WTC11 (cell line): Measurements from ENCODE around the gene MAPKAPK3. TPM values are rescaled to one million over a fixed set of nuclear protein-coding genes. Genes with fewer than 3 reads are reported as not detected.

Experiments used
- ATAC-seq: fragments of 200-7000 bp; cut with Tn5 transposase; 2 replicates; pipeline ENCODE4 v1.10.0; 2021; ENCODE audit warnings: mild to moderate bottlenecking, moderate library complexity
- CTCF ChIA-PET: fragments of 300-600 bp; sonication (Branson Sonifier 250); formaldehyde crosslinking; loops from one replicate; lab custom pipeline; 2021; ENCODE audit warnings: antibody characterized with exemption; lab: Charles Lee
- POLR2A ChIA-PET: fragments of 350-600 bp; sonication (Branson Sonifier 250); formaldehyde crosslinking; loops from one replicate; lab custom pipeline; 2021; ENCODE audit warnings: antibody characterized with exemption; lab: Charles Lee
- DNase-seq: peaks from one replicate; pipeline ENCODE4 v3.0.0; 2021; ENCODE audit warnings: low spot score
- H3K27ac Mint-ChIP-seq: 2 replicates; pipeline ENCODE4 v1.8.0; 2021; ENCODE audit warnings: mixed read lengths
- H3K27me3 Mint-ChIP-seq: 2 replicates; pipeline ENCODE4 v1.8.0; 2021; ENCODE audit warnings: low read depth, mild to moderate bottlenecking, moderate library complexity, mixed read lengths
- H3K36me3 Mint-ChIP-seq: 2 replicates; pipeline ENCODE4 v1.8.0; 2021; ENCODE audit warnings: mixed read lengths
- H3K4me1 Mint-ChIP-seq: 2 replicates; pipeline ENCODE4 v1.8.0; 2022; ENCODE audit warnings: mixed read lengths
- H3K4me3 Mint-ChIP-seq: 2 replicates; pipeline ENCODE4 v1.8.0; 2021; ENCODE audit warnings: mild to moderate bottlenecking, moderate library complexity, mixed read lengths
- H3K9me3 Mint-ChIP-seq: 2 replicates; pipeline ENCODE4 v1.8.0; 2021; ENCODE audit warnings: mixed read lengths
- CREB1 ChIP-seq: sonication (generic); formaldehyde crosslinking; IDR thresholded peaks from 2 replicates; pipeline ENCODE4 v1.8.0; 2023; ENCODE audit warnings: mild to moderate bottlenecking, missing genetic modification reagents
- CREM ChIP-seq: sonication (generic); formaldehyde crosslinking; IDR thresholded peaks from 2 replicates; pipeline ENCODE4 v1.8.1; 2022; ENCODE audit warnings: mild to moderate bottlenecking, missing genetic modification reagents, moderate library complexity
- JAZF1 ChIP-seq: fragments of 250-450 bp; sonication (Bioruptor Pico); IDR thresholded peaks from 2 replicates; pipeline ENCODE4 v1.9.0; 2021; ENCODE audit warnings: moderate library complexity, mild to moderate bottlenecking, inconsistent platforms
- KAT7 ChIP-seq: sonication (generic); formaldehyde crosslinking; IDR thresholded peaks from 2 replicates; pipeline ENCODE4 v1.8.1; 2023; ENCODE audit warnings: missing genetic modification reagents, mild to moderate bottlenecking, borderline replicate concordance
- MXD4 ChIP-seq: fragments of 250-450 bp; sonication (Bioruptor Pico); IDR thresholded peaks from 2 replicates; pipeline ENCODE4 v1.8.0; 2021; ENCODE audit warnings: mild to moderate bottlenecking, moderate library complexity, borderline replicate concordance
- NFE2L1 ChIP-seq: sonication (generic); formaldehyde crosslinking; IDR thresholded peaks from 2 replicates; pipeline ENCODE4 v1.8.1; 2023; ENCODE audit warnings: missing genetic modification reagents
- NFYB ChIP-seq: sonication (generic); formaldehyde crosslinking; conservative IDR thresholded peaks from 2 replicates; pipeline ENCODE4 v1.8.0; 2022; ENCODE audit warnings: low read depth, missing genetic modification reagents
- NR2C2 ChIP-seq: sonication (generic); formaldehyde crosslinking; IDR thresholded peaks from 2 replicates; pipeline ENCODE4 v1.8.0; 2022; ENCODE audit warnings: mild to moderate bottlenecking, missing genetic modification reagents
- OVOL2 ChIP-seq: fragments of 250-450 bp; sonication (Bioruptor Pico); IDR thresholded peaks from 2 replicates; pipeline ENCODE4 v1.9.0; 2021; ENCODE audit warnings: mild to moderate bottlenecking, borderline replicate concordance
- SMAD3 ChIP-seq: sonication (generic); formaldehyde crosslinking; IDR thresholded peaks from 2 replicates; pipeline ENCODE4 v1.8.0; 2022; ENCODE audit warnings: missing genetic modification reagents, mild to moderate bottlenecking, borderline replicate concordance
- TCF7 ChIP-seq: sonication (generic); formaldehyde crosslinking; IDR thresholded peaks from 2 replicates; pipeline ENCODE4 v1.8.0; 2022; ENCODE audit warnings: mild to moderate bottlenecking, low read depth, missing genetic modification reagents, moderate library complexity
- ZNF416 ChIP-seq: fragments of 250-450 bp; sonication (Bioruptor Pico); IDR thresholded peaks from 2 replicates; pipeline ENCODE4 v1.9.0; 2021; ENCODE audit warnings: mild to moderate bottlenecking, inconsistent platforms
- total RNA-seq: library from RNA; stranded (reverse); gene quantifications from 3 replicates; pipeline ENCODE4 v1.2.3, GENCODE V29; 2021
- TF ChIP-seq, protein P1 (sequence below): sonication (generic); formaldehyde crosslinking; IDR thresholded peaks from 2 replicates; pipeline ENCODE4 v1.8.1; 2023; ENCODE audit warnings: mild to moderate bottlenecking, missing genetic modification reagents, borderline replicate concordance
- TF ChIP-seq, protein P2 (sequence below): fragments of 250-450 bp; sonication (Bioruptor Pico); IDR thresholded peaks from 2 replicates; pipeline ENCODE4 v1.9.0; 2021; ENCODE audit warnings: mild to moderate bottlenecking
- TF ChIP-seq, protein P3 (sequence below): sonication (generic); formaldehyde crosslinking; conservative IDR thresholded peaks from 2 replicates; pipeline ENCODE4 v1.8.1; 2022; ENCODE audit warnings: mild to moderate bottlenecking, missing genetic modification reagents
- TF ChIP-seq, protein P4 (sequence below): fragments of 250-450 bp; sonication (Bioruptor Pico); IDR thresholded peaks from 2 replicates; pipeline ENCODE4 v2.1.2; 2022; ENCODE audit warnings: mild to moderate bottlenecking, moderate library complexity

Gene MAPKAPK3
- total RNA-seq, 1 experiment from 2014 or later = 60.2 TPM

DNA sequence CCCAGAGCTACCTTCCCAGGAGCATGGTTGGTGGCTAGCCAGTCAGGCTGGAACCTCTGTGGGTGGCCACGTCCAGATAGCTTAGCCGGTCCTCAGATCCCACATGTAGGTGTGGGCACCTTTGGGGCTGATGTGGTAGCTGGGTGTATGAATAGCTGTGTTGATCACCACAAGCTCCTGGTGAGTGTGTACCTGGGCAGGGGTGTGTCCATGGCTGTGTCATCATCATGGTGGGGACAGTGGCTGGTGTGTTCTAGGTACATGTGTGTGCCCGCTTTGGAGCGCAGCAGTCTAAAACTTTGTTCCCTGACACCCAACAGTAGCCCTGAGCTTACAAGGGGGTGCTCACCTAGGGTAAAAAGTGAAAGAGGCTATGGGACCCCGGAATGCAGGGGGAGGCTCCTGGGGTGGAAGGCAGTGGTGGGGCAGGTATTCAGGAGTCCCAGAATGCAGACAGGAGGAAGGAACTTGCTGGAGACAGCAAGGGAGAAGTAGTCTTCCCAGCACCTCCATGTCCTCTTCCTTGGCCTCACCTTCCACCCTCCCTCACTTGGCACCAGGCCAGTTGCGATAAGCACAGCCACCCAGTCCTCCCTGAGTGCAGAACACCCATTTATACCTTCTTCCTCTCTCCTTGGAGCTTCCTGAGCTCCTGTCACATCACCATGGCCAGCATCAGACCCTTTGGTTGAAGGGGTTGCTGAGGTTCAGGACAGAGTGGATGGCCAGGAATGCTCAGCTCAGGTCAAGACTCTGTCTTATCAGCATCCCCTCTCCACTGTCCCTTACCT, 6.6 kb upstream of the MAPKAPK3 start:
- Mint-ChIP-seq H3K4me1 (peaks cover 14% of the 10 kb centered on the region), H3K27me3 (peaks cover 46% of the 10 kb centered on the region), H3K9me3 (no peaks in the 10 kb centered on the region), H3K4me3 (peak overlapping the region; percentile 76), H3K27ac (no peak overlapping the region), H3K36me3 (no peaks in the 10 kb centered on the region)
- TF ChIP-seq, protein P1, sequence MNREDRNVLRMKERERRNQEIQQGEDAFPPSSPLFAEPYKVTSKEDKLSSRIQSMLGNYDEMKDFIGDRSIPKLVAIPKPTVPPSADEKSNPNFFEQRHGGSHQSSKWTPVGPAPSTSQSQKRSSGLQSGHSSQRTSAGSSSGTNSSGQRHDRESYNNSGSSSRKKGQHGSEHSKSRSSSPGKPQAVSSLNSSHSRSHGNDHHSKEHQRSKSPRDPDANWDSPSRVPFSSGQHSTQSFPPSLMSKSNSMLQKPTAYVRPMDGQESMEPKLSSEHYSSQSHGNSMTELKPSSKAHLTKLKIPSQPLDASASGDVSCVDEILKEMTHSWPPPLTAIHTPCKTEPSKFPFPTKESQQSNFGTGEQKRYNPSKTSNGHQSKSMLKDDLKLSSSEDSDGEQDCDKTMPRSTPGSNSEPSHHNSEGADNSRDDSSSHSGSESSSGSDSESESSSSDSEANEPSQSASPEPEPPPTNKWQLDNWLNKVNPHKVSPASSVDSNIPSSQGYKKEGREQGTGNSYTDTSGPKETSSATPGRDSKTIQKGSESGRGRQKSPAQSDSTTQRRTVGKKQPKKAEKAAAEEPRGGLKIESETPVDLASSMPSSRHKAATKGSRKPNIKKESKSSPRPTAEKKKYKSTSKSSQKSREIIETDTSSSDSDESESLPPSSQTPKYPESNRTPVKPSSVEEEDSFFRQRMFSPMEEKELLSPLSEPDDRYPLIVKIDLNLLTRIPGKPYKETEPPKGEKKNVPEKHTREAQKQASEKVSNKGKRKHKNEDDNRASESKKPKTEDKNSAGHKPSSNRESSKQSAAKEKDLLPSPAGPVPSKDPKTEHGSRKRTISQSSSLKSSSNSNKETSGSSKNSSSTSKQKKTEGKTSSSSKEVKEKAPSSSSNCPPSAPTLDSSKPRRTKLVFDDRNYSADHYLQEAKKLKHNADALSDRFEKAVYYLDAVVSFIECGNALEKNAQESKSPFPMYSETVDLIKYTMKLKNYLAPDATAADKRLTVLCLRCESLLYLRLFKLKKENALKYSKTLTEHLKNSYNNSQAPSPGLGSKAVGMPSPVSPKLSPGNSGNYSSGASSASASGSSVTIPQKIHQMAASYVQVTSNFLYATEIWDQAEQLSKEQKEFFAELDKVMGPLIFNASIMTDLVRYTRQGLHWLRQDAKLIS (CRISPR knock-in tag) = no peak
- no peak for TF ChIP-seq OVOL2
- POLR2A ChIA-PET = no interaction called here
- CTCF ChIA-PET = interaction anchor here (0.6 to 4.4 kb wide), 6 partner anchors 20 to 275 kb away, joined by 3 to 70 read pairs (median 4); partner anchors contain the start of genes C3orf18 and NPRL2
- no peak for ATAC-seq
- DNase-seq = no peak

DNA sequence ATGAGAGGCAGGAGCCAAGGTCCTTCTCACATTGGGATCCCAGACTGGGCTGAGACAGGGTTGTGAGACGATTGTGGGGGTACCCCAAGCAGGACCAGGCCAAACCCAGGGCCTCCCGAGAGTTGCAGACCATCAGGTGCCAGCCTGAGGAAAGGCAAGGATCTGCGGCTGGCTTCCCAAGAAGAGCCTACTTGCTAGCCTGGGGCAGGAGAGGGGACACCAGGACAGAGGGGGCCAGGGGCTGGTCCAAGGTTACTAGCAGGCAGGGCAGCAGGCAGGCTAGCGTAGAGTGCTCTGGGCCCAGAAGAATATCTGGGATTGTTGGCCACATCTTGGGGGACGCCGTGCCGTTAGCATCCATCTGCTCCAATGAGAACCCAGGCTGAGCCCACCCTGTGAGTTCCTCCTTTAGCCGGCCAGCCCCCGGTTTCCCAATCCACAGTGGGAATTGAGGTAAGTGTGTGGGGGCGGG, 5.9 kb upstream of the MAPKAPK3 start:
- DNase-seq = no peak
- H3K4me1 Mint-ChIP-seq = peaks cover 18% of the 10 kb centered on the region
- ChIA-PET CTCF (interaction anchor here (1.0 to 10.1 kb wide), 35 partner anchors 9 to 824 kb away, joined by 3 to 202 read pairs (median 6); partner anchors contain the start of genes C3orf18, CYB561D2, HEMK1 and NPRL2), POLR2A (interaction anchor here (1.3 kb wide), 1 partner anchor 274 kb away, joined by 3 read pairs; no protein-coding TSS in a partner anchor)
- no peak for TF ChIP-seq SMAD3 (CRISPR knock-in tag)
- TF ChIP-seq TCF7 (CRISPR knock-in tag) = no peak
- no peak for TF ChIP-seq KAT7 (CRISPR knock-in tag)
- TF ChIP-seq, protein P2, sequence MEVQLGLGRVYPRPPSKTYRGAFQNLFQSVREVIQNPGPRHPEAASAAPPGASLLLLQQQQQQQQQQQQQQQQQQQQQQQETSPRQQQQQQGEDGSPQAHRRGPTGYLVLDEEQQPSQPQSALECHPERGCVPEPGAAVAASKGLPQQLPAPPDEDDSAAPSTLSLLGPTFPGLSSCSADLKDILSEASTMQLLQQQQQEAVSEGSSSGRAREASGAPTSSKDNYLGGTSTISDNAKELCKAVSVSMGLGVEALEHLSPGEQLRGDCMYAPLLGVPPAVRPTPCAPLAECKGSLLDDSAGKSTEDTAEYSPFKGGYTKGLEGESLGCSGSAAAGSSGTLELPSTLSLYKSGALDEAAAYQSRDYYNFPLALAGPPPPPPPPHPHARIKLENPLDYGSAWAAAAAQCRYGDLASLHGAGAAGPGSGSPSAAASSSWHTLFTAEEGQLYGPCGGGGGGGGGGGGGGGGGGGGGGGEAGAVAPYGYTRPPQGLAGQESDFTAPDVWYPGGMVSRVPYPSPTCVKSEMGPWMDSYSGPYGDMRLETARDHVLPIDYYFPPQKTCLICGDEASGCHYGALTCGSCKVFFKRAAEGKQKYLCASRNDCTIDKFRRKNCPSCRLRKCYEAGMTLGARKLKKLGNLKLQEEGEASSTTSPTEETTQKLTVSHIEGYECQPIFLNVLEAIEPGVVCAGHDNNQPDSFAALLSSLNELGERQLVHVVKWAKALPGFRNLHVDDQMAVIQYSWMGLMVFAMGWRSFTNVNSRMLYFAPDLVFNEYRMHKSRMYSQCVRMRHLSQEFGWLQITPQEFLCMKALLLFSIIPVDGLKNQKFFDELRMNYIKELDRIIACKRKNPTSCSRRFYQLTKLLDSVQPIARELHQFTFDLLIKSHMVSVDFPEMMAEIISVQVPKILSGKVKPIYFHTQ = no peak
- TF ChIP-seq CREB1 (CRISPR knock-in tag) = no peak
- TF ChIP-seq, protein P3, sequence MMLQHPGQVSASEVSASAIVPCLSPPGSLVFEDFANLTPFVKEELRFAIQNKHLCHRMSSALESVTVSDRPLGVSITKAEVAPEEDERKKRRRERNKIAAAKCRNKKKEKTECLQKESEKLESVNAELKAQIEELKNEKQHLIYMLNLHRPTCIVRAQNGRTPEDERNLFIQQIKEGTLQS (CRISPR knock-in tag) = no peak
- TF ChIP-seq ZNF416 = no peak
- no peak for TF ChIP-seq MXD4 (CRISPR knock-in tag)
- no peak for TF ChIP-seq NR2C2 (CRISPR knock-in tag)
- TF ChIP-seq CREM (CRISPR knock-in tag) = no peak
- no peak for TF ChIP-seq NFYB
- TF ChIP-seq JAZF1 = no peak
- TF ChIP-seq, protein P4, sequence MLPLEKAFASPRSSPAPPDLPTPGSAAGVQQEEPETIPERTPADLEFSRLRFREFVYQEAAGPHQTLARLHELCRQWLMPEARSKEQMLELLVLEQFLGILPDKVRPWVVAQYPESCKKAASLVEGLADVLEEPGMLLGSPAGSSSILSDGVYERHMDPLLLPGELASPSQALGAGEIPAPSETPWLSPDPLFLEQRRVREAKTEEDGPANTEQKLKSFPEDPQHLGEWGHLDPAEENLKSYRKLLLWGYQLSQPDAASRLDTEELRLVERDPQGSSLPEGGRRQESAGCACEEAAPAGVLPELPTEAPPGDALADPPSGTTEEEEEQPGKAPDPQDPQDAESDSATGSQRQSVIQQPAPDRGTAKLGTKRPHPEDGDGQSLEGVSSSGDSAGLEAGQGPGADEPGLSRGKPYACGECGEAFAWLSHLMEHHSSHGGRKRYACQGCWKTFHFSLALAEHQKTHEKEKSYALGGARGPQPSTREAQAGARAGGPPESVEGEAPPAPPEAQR (CRISPR knock-in tag) = no peak
- TF ChIP-seq NFE2L1 (CRISPR knock-in tag) = no peak
- TF ChIP-seq, all 79 proteins: peak for 0
- H3K27ac Mint-ChIP-seq = no peak overlapping the region
- peak overlapping the region; percentile 76 for H3K4me3 Mint-ChIP-seq
- no peaks in the 10 kb centered on the region for H3K9me3 Mint-ChIP-seq
- ATAC-seq = no peak
- peaks cover 51% of the 10 kb centered on the region for H3K27me3 Mint-ChIP-seq
- H3K36me3 Mint-ChIP-seq = no peaks in the 10 kb centered on the region
